DOHH2 (cell line): ENCODE measurements around the gene DMXL2.

Experiments used
- H3F3A ChIP-seq: fragments of 200-600 bp; sonication (generic), shearing (Covaris generic); 2 replicates; pipeline ENCODE4 v1.6.0; 2016; ENCODE audit warnings: antibody characterized with exemption, mild to moderate bottlenecking; ENCODE audit not compliant: control insufficient read depth, insufficient read depth
- H3K27ac ChIP-seq: fragments of 200-600 bp; sonication (generic); 2 replicates; pipeline ENCODE4 v1.5.1; 2014; ENCODE audit warnings: low read depth, mild to moderate bottlenecking, low read length, moderate library complexity
- H3K27me3 ChIP-seq: fragments of 200-600 bp; sonication (generic); 2 replicates; pipeline ENCODE4 v1.6.1; 2014; ENCODE audit warnings: mild to moderate bottlenecking, low read length, mixed read lengths; ENCODE audit not compliant: control insufficient read depth
- H3K36me3 ChIP-seq: fragments of 200-600 bp; sonication (generic); 2 replicates; pipeline ENCODE4 v1.6.1; 2014; ENCODE audit warnings: mild to moderate bottlenecking, low read length, moderate library complexity, mixed read lengths; ENCODE audit not compliant: control insufficient read depth
- H3K4me1 ChIP-seq: fragments of 200-600 bp; sonication (generic); 2 replicates; pipeline ENCODE4 v1.6.1; 2014; ENCODE audit warnings: mild to moderate bottlenecking, low read length, mixed read lengths; ENCODE audit not compliant: control insufficient read depth
- H3K4me2 ChIP-seq: fragments of 200-600 bp; sonication (generic); 2 replicates; pipeline ENCODE4 v1.6.0; 2014; ENCODE audit warnings: mild to moderate bottlenecking, low read length, moderate library complexity
- H3K4me3 ChIP-seq: fragments of 200-600 bp; sonication (generic); 2 replicates; pipeline ENCODE4 v1.5.1; 2014; ENCODE audit warnings: mild to moderate bottlenecking, low read length, mixed read lengths
- H3K79me2 ChIP-seq: fragments of 200-600 bp; sonication (generic); 2 replicates; pipeline ENCODE4 v1.6.1; 2014; ENCODE audit warnings: mild to moderate bottlenecking, low read length, mixed read lengths; ENCODE audit not compliant: control insufficient read depth
- H3K9me2 ChIP-seq: fragments of 200-600 bp; sonication (generic); replicated peaks from 2 replicates; pipeline ENCODE4 v1.6.1; 2014; ENCODE audit warnings: mild to moderate bottlenecking, low read length, mixed read lengths; ENCODE audit not compliant: control insufficient read depth
- H3K9me3 ChIP-seq: fragments of 200-600 bp; sonication (generic); 2 replicates; pipeline ENCODE4 v1.6.1; 2014; ENCODE audit warnings: antibody characterized with exemption, low read length, mixed read lengths; ENCODE audit not compliant: control insufficient read depth, insufficient read depth
- H4K20me1 ChIP-seq: fragments of 200-600 bp; sonication (generic); 2 replicates; pipeline ENCODE4 v1.6.0; 2014; ENCODE audit warnings: low read depth, mild to moderate bottlenecking, antibody characterized with exemption, low read length, moderate library complexity; ENCODE audit not compliant: control insufficient read depth, insufficient read depth
- EZH2phosphoT487 ChIP-seq: fragments of 200-600 bp; sonication (generic); IDR thresholded peaks from 2 replicates; pipeline ENCODE4 v1.6.1; 2017; ENCODE audit warnings: borderline replicate concordance, mild to moderate bottlenecking, antibody characterized with exemption, low read length, moderate library complexity, mixed read lengths
- TF ChIP-seq, protein P1 (sequence below): fragments of 200-600 bp; sonication (generic); IDR thresholded peaks from one replicate; pipeline ENCODE4 v1.5.1; 2014; ENCODE audit warnings: antibody characterized with exemption, mild to moderate bottlenecking, low read depth, low read length; ENCODE audit not compliant: poor library complexity, severe bottlenecking

Gene DMXL2

DNA sequence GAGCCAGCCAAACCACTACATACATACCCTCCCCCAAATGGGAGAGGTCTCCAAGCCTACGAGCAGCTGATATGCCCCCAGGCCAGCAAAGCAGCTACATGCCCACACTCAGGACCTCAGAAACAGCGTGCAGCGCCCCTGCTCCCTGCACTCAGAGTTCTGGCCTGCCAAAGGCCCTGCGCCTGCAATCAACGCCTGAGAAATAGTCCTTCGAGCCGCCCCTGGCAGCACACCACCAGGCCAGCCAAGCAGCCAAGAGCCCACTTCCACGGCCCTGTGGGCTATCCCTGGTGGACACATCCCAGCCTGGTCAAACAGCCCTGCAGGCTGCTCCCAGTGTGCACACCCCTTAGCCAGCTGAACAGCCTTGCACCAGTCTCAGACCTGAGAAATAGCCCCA, 139.1 kb downstream of the DMXL2 start:
- TF ChIP-seq, protein P1, sequence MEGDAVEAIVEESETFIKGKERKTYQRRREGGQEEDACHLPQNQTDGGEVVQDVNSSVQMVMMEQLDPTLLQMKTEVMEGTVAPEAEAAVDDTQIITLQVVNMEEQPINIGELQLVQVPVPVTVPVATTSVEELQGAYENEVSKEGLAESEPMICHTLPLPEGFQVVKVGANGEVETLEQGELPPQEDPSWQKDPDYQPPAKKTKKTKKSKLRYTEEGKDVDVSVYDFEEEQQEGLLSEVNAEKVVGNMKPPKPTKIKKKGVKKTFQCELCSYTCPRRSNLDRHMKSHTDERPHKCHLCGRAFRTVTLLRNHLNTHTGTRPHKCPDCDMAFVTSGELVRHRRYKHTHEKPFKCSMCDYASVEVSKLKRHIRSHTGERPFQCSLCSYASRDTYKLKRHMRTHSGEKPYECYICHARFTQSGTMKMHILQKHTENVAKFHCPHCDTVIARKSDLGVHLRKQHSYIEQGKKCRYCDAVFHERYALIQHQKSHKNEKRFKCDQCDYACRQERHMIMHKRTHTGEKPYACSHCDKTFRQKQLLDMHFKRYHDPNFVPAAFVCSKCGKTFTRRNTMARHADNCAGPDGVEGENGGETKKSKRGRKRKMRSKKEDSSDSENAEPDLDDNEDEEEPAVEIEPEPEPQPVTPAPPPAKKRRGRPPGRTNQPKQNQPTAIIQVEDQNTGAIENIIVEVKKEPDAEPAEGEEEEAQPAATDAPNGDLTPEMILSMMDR, result no peak
- TF ChIP-seq EZH2phosphoT487, result no peak
- Histone ChIP-seq H3K27ac (no peak overlapping the region), H3K27me3 (no peaks in the 10 kb centered on the region), H3K4me2 (no peak overlapping the region), H3K9me2 (no peaks in the 10 kb centered on the region), H3K9me3 (peaks cover 11% of the 10 kb centered on the region; the same call in 1 of the 2 replicates), H3K36me3 (peaks cover 14% of the 10 kb centered on the region), H3F3A (no peaks in the 10 kb centered on the region), H3K79me2 (no peaks in the 10 kb centered on the region), H3K4me3 (no peak overlapping the region), H4K20me1 (no peaks in the 10 kb centered on the region), H3K4me1 (peaks cover 8% of the 10 kb centered on the region)

DNA sequence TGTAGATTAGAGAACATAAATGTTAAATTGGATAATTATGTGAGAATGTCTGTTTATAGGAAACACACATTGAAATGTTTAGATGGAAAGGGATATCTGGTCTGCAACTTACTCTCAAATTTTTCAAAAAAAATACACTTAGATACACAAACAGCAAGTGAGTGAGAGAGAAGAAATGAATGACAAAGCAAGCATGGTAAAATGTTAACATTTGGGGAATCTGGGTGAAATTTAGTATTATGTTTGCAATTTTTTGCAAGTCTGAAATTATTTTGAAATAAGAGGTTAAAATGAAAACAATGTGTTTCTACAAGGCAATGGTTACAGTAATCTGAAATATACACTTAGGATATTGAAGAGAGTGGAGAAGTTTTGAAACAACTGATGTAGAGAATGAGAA, 146.8 kb downstream of the DMXL2 start:
- Histone ChIP-seq H3K4me3 (no peak overlapping the region), H3K27ac (no peak overlapping the region), H3K79me2 (no peaks in the 10 kb centered on the region), H3K4me2 (no peak overlapping the region), H3K4me1 (no peaks in the 10 kb centered on the region), H3F3A (no peaks in the 10 kb centered on the region), H3K9me3 (no peaks in the 10 kb centered on the region), H3K27me3 (no peaks in the 10 kb centered on the region), H4K20me1 (no peaks in the 10 kb centered on the region), H3K36me3 (peaks cover 3% of the 10 kb centered on the region), H3K9me2 (no peaks in the 10 kb centered on the region)
- TF ChIP-seq EZH2phosphoT487, result no peak
- TF ChIP-seq, protein P1, result no peak

DNA sequence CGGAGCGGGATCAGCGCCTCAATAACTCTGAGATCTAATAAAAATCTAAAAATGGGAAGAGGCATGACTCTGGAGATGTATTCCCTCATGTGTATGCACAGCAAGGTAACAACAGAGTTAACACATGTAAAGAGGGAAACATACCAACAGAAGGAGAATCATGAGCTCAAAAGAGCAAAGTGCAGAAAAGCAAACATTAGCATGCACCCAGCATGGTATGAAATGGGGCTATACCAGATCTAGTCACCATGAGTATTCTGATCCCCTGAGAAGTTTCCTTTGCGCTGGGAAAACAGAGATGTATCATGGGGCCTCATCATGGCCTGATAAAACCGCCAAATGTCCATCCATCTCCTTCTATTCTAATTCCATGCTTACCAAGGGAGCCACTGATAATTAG, 152.1 kb downstream of the DMXL2 start:
- Histone ChIP-seq H3K79me2 (no peaks in the 10 kb centered on the region), H3K9me2 (no peaks in the 10 kb centered on the region), H3K4me1 (no peaks in the 10 kb centered on the region), H3K4me2 (no peak overlapping the region), H3K4me3 (no peak overlapping the region), H3K9me3 (no peaks in the 10 kb centered on the region), H4K20me1 (no peaks in the 10 kb centered on the region), H3K27me3 (no peaks in the 10 kb centered on the region), H3K36me3 (peaks cover 3% of the 10 kb centered on the region), H3K27ac (no peak overlapping the region), H3F3A (no peaks in the 10 kb centered on the region)
- TF ChIP-seq, protein P1, result no peak
- TF ChIP-seq EZH2phosphoT487, result no peak

DNA sequence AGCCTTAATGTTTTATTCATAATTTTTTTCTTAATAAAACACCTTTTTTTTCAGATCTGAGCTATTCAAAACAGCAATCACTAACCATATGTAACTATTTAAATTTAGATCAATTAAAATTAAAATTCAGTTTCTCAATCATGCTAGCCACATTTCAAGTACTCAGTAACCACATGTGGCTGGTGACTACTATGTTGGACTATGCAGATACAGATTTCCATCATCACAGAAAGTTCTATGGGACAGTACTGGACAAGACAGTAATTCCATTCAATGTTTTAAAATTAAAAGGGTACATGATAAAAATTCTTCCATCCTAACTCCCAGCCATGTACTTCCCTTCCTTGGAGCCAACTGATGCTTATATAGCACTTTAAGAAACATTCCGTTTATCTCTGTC, 161.8 kb downstream of the DMXL2 start:
- H3K4me2 ChIP-seq, result no peak overlapping the region
- no peaks in the 10 kb centered on the region for H4K20me1 ChIP-seq
- H3K4me3 ChIP-seq, result no peak overlapping the region
- no peaks in the 10 kb centered on the region for H3F3A ChIP-seq
- H3K9me3 ChIP-seq, result no peaks in the 10 kb centered on the region
- H3K4me1 ChIP-seq, result no peaks in the 10 kb centered on the region
- no peaks in the 10 kb centered on the region for H3K79me2 ChIP-seq
- no peaks in the 10 kb centered on the region for H3K27me3 ChIP-seq
- no peaks in the 10 kb centered on the region for H3K9me2 ChIP-seq
- peaks cover 11% of the 10 kb centered on the region for H3K36me3 ChIP-seq
- no peak overlapping the region for H3K27ac ChIP-seq
- no peak for TF ChIP-seq EZH2phosphoT487
- TF ChIP-seq, protein P1, result no peak
